Limb (tissue), 2 donors: ENCODE measurements around the gene CNIH1.
A peak's percentile ranks its signal among the peaks of the same experiment; 100 is the strongest.

Experiments
- DNase-seq, 2 donors: peaks; one replicate each; pipeline ENCODE4 v3.0.0-alpha.2; 2016; ENCODE audit errors: extremely low spot score in 2 of 2

The CNIH1 gene

GRCh38 chr14:54440873-54441868, at the start of gene CNIH1:
TSS of gene CNIH1 (minus strand) at chr14:54441374. CDS start at chr14:54441327, 47 bp downstream.
- peak; percentile 96 for DNase-seq

DNA sequence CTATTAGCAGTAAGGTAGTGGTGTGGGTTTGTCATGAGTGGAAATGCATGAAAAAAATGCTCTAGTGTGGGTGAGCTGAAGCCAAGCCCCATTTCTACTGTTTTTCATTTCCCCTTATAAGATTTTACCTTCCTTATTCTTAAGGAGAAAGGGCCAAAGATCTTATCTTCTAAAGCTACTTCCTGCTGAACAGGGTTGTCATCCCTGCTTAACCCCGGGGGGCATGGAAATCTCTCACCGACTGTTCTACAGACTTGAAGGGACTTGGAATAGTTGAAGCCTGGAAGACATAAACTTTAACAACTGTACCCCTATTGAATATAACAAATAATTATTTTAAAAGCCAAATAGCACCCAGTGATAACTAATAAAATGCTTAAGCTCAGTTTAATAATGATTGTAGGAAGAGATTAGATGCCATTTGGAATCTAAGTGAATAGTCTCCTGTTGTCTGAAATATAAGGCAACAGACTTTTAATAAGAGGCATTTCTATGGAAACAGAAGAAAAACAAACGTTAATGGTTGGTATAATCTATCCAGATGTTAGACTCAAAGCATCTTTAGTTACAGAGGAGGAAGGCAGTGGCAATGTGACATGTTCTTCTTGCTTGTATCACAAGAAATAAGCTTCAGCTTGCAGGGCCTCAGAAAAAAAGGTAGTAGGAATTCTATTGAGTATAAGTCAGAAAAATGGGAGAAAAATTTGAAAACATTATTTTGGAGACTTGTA, 49.4 kb upstream of the CNIH1 start:
- no peak for DNase-seq

DNA sequence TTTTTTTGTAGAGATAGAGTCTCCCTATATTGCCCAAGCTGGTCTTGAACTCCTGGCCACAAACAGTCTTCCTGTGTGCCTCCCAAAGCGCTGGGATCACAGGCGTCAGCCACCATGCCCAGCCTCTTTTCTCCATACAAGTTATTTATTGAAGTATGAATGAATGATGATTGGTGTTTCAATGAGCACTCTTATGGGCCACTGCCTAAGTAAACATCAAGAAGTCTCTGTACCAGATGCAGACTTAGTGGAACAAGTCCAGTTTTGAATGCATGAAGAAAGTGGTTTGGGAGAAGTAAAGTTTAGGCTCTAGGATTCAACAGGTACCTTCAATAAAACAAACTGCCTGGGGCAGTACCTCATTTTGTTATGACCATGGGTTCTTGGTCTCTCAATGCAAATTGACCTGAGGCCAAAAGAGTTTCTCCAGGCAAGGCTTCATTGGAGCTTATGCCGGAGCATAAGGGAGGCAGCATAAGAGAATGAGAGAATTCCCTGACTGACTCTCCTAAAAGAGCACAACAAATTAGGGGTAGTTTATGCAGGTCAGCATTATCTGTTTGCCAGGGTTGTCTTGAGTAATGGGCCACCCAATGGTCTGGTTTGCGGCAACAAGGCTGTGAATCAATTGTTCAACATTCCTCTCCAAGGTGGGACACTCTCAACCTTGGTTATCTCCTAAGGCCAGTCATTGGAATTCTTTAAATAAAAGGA, 48.7 kb upstream of the CNIH1 start:
- no peak for DNase-seq

DNA sequence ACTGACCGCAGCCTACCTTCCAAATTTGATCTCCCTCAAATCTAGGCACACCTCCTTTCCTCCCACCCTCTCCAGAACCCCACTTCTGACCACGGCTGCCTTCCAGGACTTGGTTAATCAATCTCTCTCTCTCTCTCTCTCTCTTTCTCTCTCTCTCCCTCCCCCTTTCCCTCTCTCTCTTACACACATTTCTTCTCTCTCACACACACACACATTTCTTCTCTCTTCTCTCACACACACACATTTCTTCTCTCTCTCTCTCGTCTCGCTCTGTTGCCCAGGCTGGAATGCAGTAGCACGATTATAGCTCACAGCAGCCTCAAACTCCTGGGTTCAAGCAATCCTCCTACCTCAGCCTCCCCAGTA, 48.1 kb upstream of the CNIH1 start:
- no peak for DNase-seq

DNA sequence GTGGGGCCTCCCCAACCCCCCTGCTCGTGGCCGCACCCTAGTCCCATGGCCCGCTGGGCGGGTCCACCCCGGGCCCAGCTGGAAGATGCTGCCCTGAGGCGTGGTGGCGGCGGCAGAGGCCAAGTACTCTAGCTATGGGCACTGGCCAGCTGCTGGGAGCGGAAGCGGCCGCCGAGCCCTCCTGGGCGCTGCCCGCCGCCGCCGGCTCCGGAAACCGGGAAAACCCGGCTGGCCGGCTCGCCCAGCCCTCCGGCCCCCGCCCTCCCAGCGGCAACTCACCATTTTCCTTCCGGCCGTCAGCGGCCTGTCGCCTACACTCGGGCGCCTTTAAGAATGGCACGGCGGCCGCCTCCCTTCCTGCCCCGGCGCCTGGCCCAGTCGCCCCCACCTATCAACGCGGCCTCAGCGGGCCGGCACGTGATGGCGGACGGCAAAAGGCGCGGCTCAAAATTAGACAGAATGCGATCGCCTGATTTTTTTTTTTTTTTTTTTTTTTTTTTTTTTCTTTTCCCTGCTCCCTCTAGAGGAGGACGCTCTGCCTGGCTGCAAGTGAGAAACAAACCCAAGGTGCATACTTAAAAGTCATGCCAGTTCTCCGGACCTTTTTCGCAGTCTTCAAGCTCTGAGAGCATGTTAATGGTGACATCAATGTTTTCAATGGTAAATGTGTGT, 47.6 kb upstream of the CNIH1 start, which contains the start of gene GMFB:
Gene GMFB (minus strand): TSS at position 335 of the 672 bp plus-strand sequence. CDS start 53 bp downstream, at position 282.
- peak; percentile 87 to 94 for DNase-seq

DNA sequence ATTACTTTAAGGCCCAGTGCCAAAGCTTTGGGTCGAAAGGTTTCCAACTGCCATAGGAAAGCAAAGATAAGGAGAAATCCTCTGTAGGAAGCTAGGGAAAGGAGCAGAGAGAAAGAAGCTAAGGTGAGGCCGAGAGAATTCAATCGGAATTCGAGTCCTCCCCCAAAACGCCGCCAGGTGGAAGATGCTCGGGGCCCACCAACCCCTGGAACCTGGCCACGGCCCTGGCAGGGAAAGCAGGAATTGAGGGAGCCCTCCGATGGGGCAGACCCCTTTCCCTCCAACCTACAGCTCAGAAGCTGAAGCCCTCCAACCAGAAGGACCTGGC, 47.1 kb upstream of the CNIH1 start:
- no peak for DNase-seq

DNA sequence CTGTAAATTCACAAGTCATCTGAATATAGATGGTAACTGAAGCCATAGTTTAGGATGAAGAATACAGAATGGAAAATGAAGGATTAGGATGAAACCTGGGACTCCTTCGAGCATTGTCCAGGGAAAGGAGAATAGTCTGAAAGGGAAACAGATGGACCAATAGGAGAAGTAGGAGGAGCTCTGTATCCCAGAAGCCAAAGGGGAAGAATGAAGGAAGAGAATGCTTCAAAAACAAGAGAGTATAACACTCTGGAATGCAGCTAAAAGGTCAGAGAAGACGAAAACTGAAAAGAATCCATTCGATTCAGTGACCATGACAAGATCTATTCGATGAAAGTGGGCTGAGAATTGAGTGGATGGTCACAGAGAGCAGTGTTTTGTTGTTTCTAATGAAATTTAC, 46.6 kb upstream of the CNIH1 start:
- no peak for DNase-seq

- DNase-seq: no peak
Observed at GRCh38 chr14:54486685-54487084, 45.5 kb upstream of the CNIH1 start.

- DNase-seq: no peak
Observed at GRCh38 chr14:54483846-54484245, 42.7 kb upstream of the CNIH1 start.

- DNase-seq: no peak
Observed at GRCh38 chr14:54483073-54483745, 42.0 kb upstream of the CNIH1 start.

GRCh38 chr14:54481695-54482094, 40.5 kb upstream of the CNIH1 start:
- no peak for DNase-seq

- no peak for DNase-seq
Observed at GRCh38 chr14:54480830-54481562, 39.8 kb upstream of the CNIH1 start.

DNA sequence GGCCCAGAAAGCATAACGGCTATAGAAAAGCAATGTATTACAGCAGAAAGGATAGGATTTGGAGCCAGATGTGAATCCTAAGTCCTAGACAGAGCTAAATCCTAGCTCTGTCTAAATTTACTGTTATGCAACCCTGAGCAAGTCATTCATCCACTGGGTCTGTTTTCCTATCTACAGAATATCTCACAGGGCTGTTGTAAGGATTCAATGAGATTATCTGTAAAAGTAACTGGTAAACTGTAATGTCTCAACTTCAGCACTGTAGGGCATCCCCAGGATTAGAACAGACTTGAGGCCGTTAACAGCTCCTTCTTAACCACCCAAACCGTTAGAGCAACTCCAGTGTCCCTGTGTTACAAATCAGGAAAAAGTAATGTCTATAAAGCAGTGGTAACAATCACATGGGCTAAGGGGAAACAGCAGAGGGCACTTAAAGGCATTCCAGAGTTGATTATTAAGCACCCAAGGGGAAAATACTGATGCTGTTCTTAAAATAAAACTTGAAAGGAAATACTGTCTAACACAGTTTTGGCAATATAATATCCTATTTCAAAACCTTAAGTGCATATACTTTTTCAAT, 37.6 kb upstream of the CNIH1 start:
- no peak for DNase-seq

DNA sequence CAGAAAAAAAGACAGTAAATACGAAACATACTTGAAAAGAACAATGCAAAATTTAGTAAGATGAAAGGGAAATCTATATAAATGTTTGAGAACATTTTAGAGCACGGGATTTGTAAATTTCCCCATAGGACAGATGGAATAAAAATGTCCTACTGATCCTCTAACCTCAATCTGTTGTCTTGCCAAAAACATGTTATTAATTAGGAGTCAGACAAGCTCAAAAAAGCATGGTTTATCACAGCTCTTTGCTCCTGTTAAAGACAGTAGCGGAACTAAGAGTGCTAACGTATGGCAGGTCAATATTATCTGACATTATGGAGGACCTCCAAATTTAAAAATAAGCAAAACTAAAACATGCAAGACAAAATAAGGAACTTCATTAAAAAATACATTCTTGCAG, 34.7 kb upstream of the CNIH1 start:
- no peak for DNase-seq

DNA sequence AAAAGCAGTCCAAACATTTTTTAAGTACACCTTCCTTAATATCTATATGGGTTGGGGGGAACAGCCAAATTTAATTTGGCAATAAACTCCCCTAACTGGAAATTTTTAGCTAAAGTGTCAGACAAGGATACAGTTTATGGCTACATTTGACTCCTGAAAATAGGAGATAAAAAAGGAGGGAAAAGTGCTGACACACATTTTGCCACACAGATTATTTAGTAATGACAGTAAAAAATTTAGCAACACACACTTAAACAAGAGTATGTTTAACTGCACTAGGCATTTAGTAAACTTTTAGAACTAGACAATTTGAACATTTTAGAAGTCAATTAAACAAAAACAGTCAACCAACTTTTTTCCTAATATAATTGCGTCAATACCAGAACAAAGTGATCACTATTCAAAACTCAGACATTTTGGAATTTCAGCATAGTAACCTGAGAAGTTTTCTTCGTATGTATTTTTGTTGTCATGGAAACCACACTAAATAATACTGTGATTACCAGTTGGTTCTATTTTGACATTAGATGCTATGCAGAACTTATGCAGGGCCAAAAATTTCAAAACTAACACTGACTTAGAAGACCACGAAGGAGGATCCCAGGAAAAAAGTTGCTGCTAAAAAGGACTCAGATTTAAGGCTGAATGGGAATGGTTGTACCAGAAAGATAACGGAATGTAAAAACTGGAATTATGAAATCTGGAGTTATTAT, 34.2 kb upstream of the CNIH1 start:
- peak in 1 of 2 donors; percentile 76 for DNase-seq

DNA sequence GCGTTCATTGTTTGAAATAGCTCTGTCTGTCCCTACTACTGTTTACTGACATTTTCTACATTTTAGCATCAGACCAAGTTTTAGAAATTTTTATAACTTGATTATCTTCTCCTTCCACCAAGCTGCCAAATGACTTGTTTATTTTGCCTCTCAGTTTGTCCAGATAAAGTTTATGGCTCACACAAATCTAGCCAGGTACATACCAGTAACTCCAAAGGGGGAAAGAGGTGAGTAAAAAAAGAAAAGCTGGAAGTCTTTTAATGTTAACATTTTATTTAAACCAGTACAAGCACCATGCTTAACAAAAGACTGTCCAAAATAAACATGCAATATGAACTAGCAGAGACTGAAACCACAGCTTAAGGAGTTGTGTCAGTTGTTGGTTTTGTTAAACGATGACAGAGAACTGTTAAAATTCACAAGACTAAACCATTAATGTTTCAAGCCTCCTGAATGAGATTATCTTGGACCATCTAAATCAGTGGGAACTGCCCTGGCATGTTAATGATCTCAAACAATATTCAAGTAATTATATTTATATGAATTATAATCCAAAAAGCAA, 33.1 kb upstream of the CNIH1 start:
- no peak for DNase-seq

GRCh38 chr14:54472315-54472714, 31.1 kb upstream of the CNIH1 start:
- no peak for DNase-seq

DNA sequence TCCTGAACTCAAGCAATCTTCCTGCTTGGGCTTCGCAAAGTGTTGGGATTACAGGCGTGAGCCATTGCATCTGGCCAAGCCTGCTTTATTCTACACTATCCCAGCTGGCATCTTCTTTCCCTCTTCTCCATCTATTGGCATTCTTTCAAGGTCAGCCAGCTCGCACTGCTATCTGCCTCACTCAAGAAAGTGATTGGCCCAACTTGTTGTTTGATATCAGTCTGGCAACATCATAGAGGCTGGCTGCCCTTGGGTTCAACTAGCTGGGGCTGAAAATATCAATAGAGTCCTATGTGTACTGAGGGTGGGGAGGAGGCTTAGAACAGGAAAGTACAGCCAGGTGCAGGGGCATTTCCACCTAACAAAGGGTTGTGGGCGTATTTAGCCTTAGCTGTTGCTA, 30.5 kb upstream of the CNIH1 start:
- DNase-seq: no peak

- no peak for DNase-seq
Observed at GRCh38 chr14:54470701-54471100, 29.5 kb upstream of the CNIH1 start.
